A549 (cell line): ENCODE measurements around the gene THEMIS2. TPM values are rescaled to one million over a fixed set of nuclear protein-coding genes. Genes with fewer than 3 reads are reported as not detected.

Experiments used
- ATAC-seq, 2 experiments: fragments of 200-7000 bp in 1 of 2; fragments of >200 bp in 1 of 2; cut with Nextera tagmentation in 1 of 2; cut with Tn5 transposase in 1 of 2; 3 replicates each; pipeline versions ENCODE4 v1.8.0 to v1.9.1; 2018 to 2020; ENCODE audit warnings: mild to moderate bottlenecking in 1 of 2, moderate library complexity in 1 of 2
- CTCF ChIA-PET: fragments of 300-600 bp; sonication (Branson Sonifier 250); formaldehyde crosslinking; extraction: SDS; loops from one replicate; lab custom pipeline; 2021; ENCODE audit warnings: antibody characterized with exemption, inconsistent platforms; lab: Yijun Ruan, JAX
- POLR2A ChIA-PET: fragments of 350-600 bp; formaldehyde crosslinking; extraction: SDS; loops from one replicate; lab custom pipeline; 2021; ENCODE audit warnings: antibody characterized with exemption, inconsistent platforms; lab: Yijun Ruan, JAX
- DNase-seq, 2 experiments: peaks; one replicate each; pipeline versions ENCODE4 v3.0.0 to v3.0.0-alpha.2; 2011 to 2016; ENCODE audit warnings: low read depth in 1 of 2, low spot score in 1 of 2
- FAIRE-seq: peaks from 2 replicates; lab custom pipeline; 2011; peaks lifted over from hg19 to GRCh38; lab: Jason Lieb, UNC
- H3K27ac ChIP-seq, 2 experiments: fragments of >200 bp; sonication (Bioruptor Twin); formaldehyde crosslinking; 3 replicates each; pipeline ENCODE4 v1.5.1; 2016 to 2017
- H3K4me1 ChIP-seq: fragments of >200 bp; sonication (Bioruptor Twin); formaldehyde crosslinking; 3 replicates; pipeline ENCODE4 v1.6.1; 2016
- H3K4me2 ChIP-seq: fragments of >200 bp; sonication (Bioruptor Twin); formaldehyde crosslinking; 3 replicates; pipeline ENCODE4 v1.6.1; 2016
- H3K4me3 ChIP-seq: fragments of >200 bp; sonication (Bioruptor Twin); formaldehyde crosslinking; 3 replicates; pipeline ENCODE4 v1.5.1; 2016
- H3K9me3 ChIP-seq: fragments of >200 bp; sonication (Bioruptor Twin); formaldehyde crosslinking; 3 replicates; pipeline ENCODE4 v1.6.1; 2016
- BHLHE40 ChIP-seq: IDR thresholded peaks from 2 replicates; pipeline ENCODE4 v1.6.1; 2012; ENCODE audit warnings: low read depth, low read length, inconsistent platforms
- FOSB ChIP-seq: fragments of 250-450 bp; sonication (Bioruptor Pico); IDR thresholded peaks from 2 replicates; pipeline ENCODE4 v1.5.0; 2020; ENCODE audit warnings: mild to moderate bottlenecking, moderate library complexity
- FOXS1 ChIP-seq: fragments of 250-450 bp; sonication (Bioruptor Pico); IDR thresholded peaks from 2 replicates; pipeline ENCODE4 v1.5.0; 2020; ENCODE audit warnings: mild to moderate bottlenecking, moderate library complexity
- HOXB13 ChIP-seq: fragments of 250-450 bp; sonication (Bioruptor Pico); IDR thresholded peaks from 2 replicates; pipeline ENCODE4 v1.5.0; 2020; ENCODE audit warnings: low read depth, mild to moderate bottlenecking, moderate library complexity
- HOXB5 ChIP-seq: fragments of 250-450 bp; sonication (Bioruptor Pico); IDR thresholded peaks from 2 replicates; pipeline ENCODE4 v1.5.0; 2020; ENCODE audit warnings: mild to moderate bottlenecking, moderate library complexity
- PHF8 ChIP-seq: fragments of 200-600 bp; sonication (generic); IDR thresholded peaks from 2 replicates; pipeline ENCODE4 v1.6.1; 2016; ENCODE audit warnings: low read depth, mild to moderate bottlenecking, antibody characterized with exemption, moderate library complexity, borderline replicate concordance
- RCOR1 ChIP-seq: fragments of 150-350 bp; IDR thresholded peaks from 2 replicates; pipeline ENCODE4 v1.6.1; 2014; ENCODE audit warnings: antibody characterized with exemption, low read length, low read depth
- RNF2 ChIP-seq: fragments of 200-600 bp; sonication (generic); IDR thresholded peaks from 2 replicates; pipeline ENCODE4 v1.6.1; 2016; ENCODE audit warnings: low read depth, mild to moderate bottlenecking, antibody characterized with exemption, moderate library complexity, borderline replicate concordance
- TFCP2L1 ChIP-seq: fragments of 250-450 bp; sonication (Bioruptor Pico); IDR thresholded peaks from 2 replicates; pipeline ENCODE4 v1.5.0; 2021; ENCODE audit warnings: mild to moderate bottlenecking
- ZNF302 ChIP-seq: fragments of 250-450 bp; sonication (Bioruptor Pico); IDR thresholded peaks from 2 replicates; pipeline ENCODE4 v1.9.0; 2021; ENCODE audit warnings: inconsistent platforms, mild to moderate bottlenecking, moderate library complexity
- WGBS: methylation state at CpG from one replicate; pipeline ENCODE4 v1.1.6; 2017; ENCODE audit errors: missing lambda C conversion rate; 5-methylcytosine and 5-hydroxymethylcytosine counted together
- polyA plus RNA-seq, 4 experiments: library from polyadenylated mRNA; depleted of rRNA in 3 of 4; stranded (reverse); fragments of >200 nt; fragmentation: RNase III in 1 of 4; extraction: RNeasy Plus Mini Kit Qiagen cat#74134 plus additional on column Dnase treatment in 1 of 4; gene quantifications; 2 replicates in 3 of 4; 3 replicates in 1 of 4; pipeline ENCODE4 v1.2.3, GENCODE V29; 2011 to 2017
- TF ChIP-seq, protein P1 (sequence below): fragments of 200-600 bp; sonication (generic); IDR thresholded peaks from 2 replicates; pipeline ENCODE4 v1.6.1; 2016; ENCODE audit warnings: antibody characterized with exemption, mild to moderate bottlenecking, moderate library complexity
- TF ChIP-seq, protein P2 (sequence below): fragments of >200 bp; sonication (Bioruptor Twin); formaldehyde crosslinking; IDR thresholded peaks from 2 replicates; pipeline ENCODE4 v1.6.1; 2016
- TF ChIP-seq, protein P3 (sequence below): fragments of 250-450 bp; sonication (Bioruptor Pico); IDR thresholded peaks from 2 replicates; pipeline ENCODE4 v1.5.0; 2020; ENCODE audit warnings: low read depth, mild to moderate bottlenecking, moderate library complexity
- TF ChIP-seq, protein P4 (sequence below): IDR thresholded peaks from 2 replicates; pipeline ENCODE4 v1.6.1; 2012
- TF ChIP-seq, protein P5 (sequence below): IDR thresholded peaks from 2 replicates; pipeline ENCODE4 v1.6.1; 2012; ENCODE audit warnings: low read depth, borderline replicate concordance

Gene THEMIS2
- polyA plus RNA-seq, 2 of the 4 experiments (the other 2 are of a cell fraction): 0.58 to 0.81 TPM

DNA sequence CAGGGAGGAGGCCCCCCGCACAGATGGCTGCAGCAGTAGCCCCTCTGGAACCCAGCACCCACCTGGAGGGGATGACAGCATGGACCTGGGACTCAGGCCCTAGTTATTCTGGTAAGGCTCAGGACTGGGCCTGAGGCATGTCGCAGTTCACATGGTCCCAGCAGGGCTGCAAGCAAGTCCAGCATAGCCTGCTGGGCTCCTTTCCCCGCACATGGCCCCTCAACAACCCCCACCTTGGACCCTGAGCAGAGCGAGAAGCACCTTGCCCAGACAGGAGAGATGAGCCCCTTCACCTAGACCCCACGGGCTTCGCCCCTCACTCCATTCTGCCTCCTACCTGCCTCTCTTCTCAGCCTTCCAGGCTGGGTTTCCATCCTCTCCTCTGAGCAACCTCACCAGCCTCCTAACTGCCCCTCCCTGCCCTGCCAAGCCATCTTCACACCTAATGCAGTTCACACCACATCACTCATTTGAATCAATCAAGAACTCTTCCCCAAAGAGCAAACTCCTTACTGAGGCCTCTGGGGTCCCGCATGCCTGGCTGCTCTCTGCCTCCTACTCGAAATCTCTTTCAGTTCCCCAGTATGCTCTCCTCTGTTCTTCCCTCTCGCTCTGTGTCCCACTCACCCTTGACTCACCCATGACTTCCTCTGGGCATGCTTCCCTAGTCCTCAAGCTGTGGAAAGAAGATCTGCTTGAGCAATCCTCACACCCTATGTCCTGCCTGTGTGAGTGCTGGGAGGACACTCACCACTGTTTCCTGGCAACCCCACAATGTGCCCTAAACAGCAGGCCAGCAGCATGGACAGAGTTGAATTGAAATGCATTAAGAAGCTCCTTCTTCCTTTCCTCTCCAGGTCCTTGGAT, 9.4 kb upstream of the THEMIS2 start:
- CTCF ChIA-PET: interaction anchor here (0.6 to 1.4 kb wide), 4 partner anchors 18 to 1360 kb away, joined by 3 to 4 read pairs (median 3); no protein-coding TSS in a partner anchor
- TF ChIP-seq FOSB (CRISPR knock-in tag) (no peak), RNF2 (no peak), HOXB5 (CRISPR knock-in tag) (no peak), TFCP2L1 (CRISPR knock-in tag) (no peak), HOXB13 (CRISPR knock-in tag) (no peak), PHF8 (no peak), BHLHE40 (no peak), FOXS1 (CRISPR knock-in tag) (no peak), RCOR1 (no peak)
- TF ChIP-seq, protein P1, sequence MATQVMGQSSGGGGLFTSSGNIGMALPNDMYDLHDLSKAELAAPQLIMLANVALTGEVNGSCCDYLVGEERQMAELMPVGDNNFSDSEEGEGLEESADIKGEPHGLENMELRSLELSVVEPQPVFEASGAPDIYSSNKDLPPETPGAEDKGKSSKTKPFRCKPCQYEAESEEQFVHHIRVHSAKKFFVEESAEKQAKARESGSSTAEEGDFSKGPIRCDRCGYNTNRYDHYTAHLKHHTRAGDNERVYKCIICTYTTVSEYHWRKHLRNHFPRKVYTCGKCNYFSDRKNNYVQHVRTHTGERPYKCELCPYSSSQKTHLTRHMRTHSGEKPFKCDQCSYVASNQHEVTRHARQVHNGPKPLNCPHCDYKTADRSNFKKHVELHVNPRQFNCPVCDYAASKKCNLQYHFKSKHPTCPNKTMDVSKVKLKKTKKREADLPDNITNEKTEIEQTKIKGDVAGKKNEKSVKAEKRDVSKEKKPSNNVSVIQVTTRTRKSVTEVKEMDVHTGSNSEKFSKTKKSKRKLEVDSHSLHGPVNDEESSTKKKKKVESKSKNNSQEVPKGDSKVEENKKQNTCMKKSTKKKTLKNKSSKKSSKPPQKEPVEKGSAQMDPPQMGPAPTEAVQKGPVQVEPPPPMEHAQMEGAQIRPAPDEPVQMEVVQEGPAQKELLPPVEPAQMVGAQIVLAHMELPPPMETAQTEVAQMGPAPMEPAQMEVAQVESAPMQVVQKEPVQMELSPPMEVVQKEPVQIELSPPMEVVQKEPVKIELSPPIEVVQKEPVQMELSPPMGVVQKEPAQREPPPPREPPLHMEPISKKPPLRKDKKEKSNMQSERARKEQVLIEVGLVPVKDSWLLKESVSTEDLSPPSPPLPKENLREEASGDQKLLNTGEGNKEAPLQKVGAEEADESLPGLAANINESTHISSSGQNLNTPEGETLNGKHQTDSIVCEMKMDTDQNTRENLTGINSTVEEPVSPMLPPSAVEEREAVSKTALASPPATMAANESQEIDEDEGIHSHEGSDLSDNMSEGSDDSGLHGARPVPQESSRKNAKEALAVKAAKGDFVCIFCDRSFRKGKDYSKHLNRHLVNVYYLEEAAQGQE: no peak
- TF ChIP-seq, protein P2, sequence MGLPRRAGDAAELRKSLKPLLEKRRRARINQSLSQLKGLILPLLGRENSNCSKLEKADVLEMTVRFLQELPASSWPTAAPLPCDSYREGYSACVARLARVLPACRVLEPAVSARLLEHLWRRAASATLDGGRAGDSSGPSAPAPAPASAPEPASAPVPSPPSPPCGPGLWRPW: no peak
- TF ChIP-seq, protein P3, sequence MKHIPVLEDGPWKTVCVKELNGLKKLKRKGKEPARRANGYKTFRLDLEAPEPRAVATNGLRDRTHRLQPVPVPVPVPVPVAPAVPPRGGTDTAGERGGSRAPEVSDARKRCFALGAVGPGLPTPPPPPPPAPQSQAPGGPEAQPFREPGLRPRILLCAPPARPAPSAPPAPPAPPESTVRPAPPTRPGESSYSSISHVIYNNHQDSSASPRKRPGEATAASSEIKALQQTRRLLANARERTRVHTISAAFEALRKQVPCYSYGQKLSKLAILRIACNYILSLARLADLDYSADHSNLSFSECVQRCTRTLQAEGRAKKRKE (CRISPR knock-in tag): no peak
- TF ChIP-seq, protein P4, sequence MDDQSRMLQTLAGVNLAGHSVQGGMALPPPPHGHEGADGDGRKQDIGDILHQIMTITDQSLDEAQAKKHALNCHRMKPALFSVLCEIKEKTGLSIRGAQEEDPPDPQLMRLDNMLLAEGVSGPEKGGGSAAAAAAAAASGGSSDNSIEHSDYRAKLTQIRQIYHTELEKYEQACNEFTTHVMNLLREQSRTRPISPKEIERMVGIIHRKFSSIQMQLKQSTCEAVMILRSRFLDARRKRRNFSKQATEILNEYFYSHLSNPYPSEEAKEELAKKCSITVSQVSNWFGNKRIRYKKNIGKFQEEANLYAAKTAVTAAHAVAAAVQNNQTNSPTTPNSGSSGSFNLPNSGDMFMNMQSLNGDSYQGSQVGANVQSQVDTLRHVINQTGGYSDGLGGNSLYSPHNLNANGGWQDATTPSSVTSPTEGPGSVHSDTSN: no peak
- TF ChIP-seq, all 56 proteins: peak for 0
- H3K4me2 ChIP-seq: no peak overlapping the region
- POLR2A ChIA-PET: no interaction called here
- ATAC-seq (peak; percentile 72 to 81), FAIRE-seq (no peak), DNase-seq (peak in 1 of 2 experiments; percentile 64)
- H3K9me3 ChIP-seq: no peaks in the 10 kb centered on the region
- H3K4me3 ChIP-seq: no peak overlapping the region
- 0 out of 3 replicates have a peak, but pooled peaks cover 3% of the 10 kb centered on the region for H3K4me1 ChIP-seq
- 82% methylated on average over 9 of the region's 9 CpGs for WGBS
- no peak overlapping the region for H3K27ac ChIP-seq

DNA sequence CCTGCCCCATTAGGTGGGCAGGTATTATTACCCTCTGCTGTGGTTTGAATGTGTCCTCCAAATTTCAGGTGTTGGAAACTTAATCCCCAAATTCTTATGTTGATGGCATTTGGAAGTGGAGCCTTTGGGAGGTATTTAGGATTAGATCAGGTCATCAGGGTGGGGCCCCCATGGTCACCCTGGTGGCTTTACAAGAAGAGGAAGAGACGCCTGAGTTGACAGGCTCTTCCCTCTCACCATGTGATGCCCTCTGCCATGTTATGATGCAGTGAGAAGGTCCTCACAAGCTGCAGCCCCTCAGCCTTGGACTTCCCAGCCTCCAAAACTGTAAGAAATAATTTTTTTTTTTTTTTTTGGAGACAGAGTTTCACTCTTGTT, 8.8 kb upstream of the THEMIS2 start:
- ChIA-PET POLR2A (no interaction called here), CTCF (interaction anchor here (0.6 to 1.4 kb wide), 4 partner anchors 17 to 1361 kb away, joined by 3 to 4 read pairs (median 3); no protein-coding TSS in a partner anchor)
- no peak overlapping the region for H3K4me3 ChIP-seq
- 0 out of 3 replicates have a peak, but pooled peaks cover 3% of the 10 kb centered on the region for H3K4me1 ChIP-seq
- DNase-seq (no peak), FAIRE-seq (no peak), ATAC-seq (no peak)
- no peak overlapping the region for H3K27ac ChIP-seq
- TF ChIP-seq ZNF302 (CRISPR knock-in tag): no peak
- TF ChIP-seq, protein P5, sequence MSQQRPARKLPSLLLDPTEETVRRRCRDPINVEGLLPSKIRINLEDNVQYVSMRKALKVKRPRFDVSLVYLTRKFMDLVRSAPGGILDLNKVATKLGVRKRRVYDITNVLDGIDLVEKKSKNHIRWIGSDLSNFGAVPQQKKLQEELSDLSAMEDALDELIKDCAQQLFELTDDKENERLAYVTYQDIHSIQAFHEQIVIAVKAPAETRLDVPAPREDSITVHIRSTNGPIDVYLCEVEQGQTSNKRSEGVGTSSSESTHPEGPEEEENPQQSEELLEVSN: no peak
- H3K9me3 ChIP-seq: no peaks in the 10 kb centered on the region
- no peak overlapping the region for H3K4me2 ChIP-seq
- 93% methylated on average over 1 of the region's 1 CpG for WGBS
